NK-92 (cell line): Measurements from ENCODE around the gene LTBP4.

ENCODE experiments used
- DNase-seq: peaks from one replicate; lab custom pipeline; 2025; ENCODE audit not compliant: unreplicated experiment; lab: John Stamatoyannopoulos, UW

The LTBP4 gene

GRCh38 chr19:40658031-40658430, 56.9 kb downstream of the LTBP4 start:
- no peak for DNase-seq

DNA sequence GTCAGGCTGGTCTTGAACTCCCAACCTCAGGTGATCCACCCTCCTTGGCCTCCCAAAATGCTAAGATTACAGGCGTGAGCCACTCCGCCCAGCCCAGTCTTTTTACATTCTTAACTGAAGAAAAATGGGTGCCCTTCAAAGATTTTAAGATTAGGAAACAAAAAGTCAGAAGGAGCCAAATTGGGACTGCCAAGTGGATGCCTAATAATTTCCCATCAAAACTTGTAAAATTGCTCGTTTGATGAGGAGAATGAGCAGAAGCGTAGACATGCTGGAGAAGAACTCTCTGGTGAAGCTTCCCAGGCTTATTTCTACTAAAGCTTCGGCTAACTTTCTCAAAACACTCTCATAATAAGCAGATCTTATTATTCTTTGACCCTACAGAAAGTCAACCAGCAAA, 57.9 kb downstream of the LTBP4 start:
- DNase-seq = no peak

- DNase-seq = no peak
These were observed 58.4 kb downstream of the LTBP4 start for GRCh38 chr19:40659566-40659965.

DNA sequence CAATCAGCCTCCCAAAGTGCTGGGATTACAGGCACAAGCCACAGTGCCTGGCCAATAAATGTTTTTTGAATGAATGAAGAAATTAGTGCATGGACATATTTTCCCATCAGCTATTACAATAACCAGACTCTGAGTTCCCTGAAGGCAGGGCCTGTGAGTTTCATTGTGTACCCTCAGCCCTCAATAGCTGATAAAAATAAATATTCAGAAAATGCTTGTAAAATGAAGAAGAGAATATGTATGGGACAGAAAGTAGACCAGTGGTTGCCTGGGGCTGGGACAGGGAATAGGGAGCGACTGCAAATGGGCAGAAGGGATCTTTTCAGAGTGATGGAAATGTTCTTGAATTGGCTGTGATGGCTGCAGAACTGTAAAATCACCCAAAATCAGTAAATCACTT, 60.4 kb downstream of the LTBP4 start:
- DNase-seq = no peak

- no peak for DNase-seq
These were observed 61.9 kb downstream of the LTBP4 start for GRCh38 chr19:40662925-40663694.

DNA sequence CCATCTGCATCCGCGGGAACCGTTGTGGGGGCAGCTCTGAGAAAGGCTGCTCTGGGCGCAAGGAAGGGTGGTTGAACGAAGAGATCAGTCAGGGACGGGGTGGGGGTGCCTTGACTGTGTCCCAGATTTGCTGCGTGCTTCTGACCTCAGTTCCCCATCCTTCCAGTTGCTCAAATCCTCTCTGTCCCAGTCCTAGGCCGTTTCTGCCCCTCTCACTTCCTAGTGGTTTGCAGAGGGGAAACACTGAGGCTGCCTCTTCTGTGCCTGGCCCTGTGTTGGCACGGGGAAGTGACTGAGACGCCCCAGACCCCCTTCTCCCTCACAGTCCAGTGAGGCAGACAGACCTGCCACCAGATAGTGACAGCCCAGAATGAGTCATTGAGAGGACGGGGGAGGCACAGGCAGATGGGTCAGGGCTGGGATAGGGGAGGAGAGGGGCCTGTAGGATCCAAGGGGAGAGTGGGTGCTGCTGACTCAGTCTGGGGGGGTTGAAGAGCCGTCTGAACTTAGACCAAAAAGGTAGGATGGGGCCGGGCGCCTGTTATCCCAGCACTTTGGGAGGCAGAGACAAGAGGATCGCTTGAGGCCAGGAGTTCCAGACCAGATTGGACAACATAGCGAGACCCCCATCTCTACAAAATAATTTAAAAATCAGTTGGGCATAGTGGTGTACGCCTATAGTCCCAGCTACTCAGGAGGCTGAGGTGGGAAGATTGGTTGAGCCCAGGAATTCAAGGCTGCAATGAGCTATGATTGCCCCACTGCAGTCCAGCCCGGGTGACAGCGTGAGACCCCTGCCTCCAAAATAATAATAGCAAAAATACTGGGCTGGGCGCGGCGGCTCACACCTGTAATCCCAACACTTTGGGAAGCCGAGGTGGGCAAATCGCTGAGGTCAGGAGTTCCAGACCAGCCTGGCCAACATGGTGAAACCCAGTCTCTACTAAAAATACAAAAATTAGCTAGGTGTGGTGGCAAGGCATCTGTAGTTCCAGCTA, 62.8 kb downstream of the LTBP4 start:
- no peak for DNase-seq

DNA sequence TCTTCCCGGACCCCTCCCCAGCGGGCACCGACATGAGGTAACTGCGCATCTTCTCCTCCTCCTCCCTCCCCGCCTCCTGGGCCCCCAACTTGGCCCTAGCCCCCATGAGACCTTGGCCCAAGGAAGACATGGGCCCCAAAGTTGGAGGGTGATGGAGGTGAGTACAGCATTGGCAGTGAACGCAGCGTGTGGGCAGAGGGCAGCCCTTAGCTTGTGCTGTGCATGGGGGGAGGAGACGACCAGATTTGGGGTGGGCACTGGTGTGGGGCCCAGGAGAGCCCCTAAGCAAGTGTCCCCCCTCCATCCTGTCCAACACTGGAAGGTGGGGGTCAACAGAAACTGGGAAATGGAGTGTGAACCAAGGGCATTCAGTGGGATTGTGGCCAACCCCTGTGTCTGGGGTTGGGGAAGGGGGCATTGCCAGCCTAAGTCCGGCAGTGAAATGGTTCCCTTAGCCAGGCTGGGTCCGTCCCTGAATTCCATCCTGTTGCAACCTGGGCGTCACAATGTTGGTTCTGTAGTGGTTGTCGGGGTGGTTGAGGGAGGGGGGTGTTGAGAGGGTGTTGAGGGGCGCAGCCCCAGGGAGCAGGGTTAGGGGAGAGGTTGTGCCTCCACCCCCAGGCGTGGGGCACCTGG, 65.8 kb downstream of the LTBP4 start:
- no peak for DNase-seq

GRCh38 chr19:40667602-40668001, 66.4 kb downstream of the LTBP4 start:
- DNase-seq = no peak

- no peak for DNase-seq
These were observed 67.9 kb downstream of the LTBP4 start for GRCh38 chr19:40668991-40669614.

GRCh38 chr19:40671404-40671803, 70.2 kb downstream of the LTBP4 start:
- no peak for DNase-seq

- no peak for DNase-seq
These were observed 70.9 kb downstream of the LTBP4 start for GRCh38 chr19:40672038-40672437.

- DNase-seq = no peak
These were observed 71.6 kb downstream of the LTBP4 start for GRCh38 chr19:40672573-40673299.

- DNase-seq = no peak
These were observed 72.2 kb downstream of the LTBP4 start for GRCh38 chr19:40673397-40673796.

GRCh38 chr19:40674291-40674690, 73.1 kb downstream of the LTBP4 start:
- no peak for DNase-seq

GRCh38 chr19:40677156-40677555, 76.0 kb downstream of the LTBP4 start:
- no peak for DNase-seq
